Measurements from ENCODE around the gene MMP20.

Gene MMP20

DNA sequence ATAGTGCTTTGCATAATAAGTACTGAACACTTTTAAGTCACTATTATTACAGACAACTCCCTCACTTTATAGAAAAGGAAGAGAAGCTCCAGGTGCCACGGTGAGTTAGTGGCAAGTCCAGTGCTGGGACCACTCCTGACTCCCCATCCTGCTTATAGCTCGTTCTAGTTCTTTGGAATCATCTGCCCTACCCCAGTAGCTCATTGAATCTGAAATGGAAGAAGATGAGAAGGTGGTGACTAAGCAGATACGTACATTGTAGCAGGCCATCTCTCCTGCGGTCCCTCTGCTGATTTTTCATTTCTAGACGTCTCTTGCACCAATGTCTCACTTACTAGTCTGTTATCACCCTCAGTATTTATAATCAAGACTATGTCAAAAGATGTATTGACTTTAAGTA lies 21.6 kb downstream of the MMP20 start (continued):
- TF ChIP-seq, protein P1, sequence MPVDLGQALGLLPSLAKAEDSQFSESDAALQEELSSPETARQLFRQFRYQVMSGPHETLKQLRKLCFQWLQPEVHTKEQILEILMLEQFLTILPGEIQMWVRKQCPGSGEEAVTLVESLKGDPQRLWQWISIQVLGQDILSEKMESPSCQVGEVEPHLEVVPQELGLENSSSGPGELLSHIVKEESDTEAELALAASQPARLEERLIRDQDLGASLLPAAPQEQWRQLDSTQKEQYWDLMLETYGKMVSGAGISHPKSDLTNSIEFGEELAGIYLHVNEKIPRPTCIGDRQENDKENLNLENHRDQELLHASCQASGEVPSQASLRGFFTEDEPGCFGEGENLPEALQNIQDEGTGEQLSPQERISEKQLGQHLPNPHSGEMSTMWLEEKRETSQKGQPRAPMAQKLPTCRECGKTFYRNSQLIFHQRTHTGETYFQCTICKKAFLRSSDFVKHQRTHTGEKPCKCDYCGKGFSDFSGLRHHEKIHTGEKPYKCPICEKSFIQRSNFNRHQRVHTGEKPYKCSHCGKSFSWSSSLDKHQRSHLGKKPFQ (tag by site-specific recombination; IDR thresholded peaks at IDR 0.05), result no peak
- TF ChIP-seq ZBTB48 (tag by site-specific recombination; IDR thresholded peaks at IDR 0.05) (no peak), ZNF670 (tag by site-specific recombination; IDR thresholded peaks at IDR 0.05; ENCODE audit: low read depth) (no peak), ZNF433 (tag by site-specific recombination; IDR thresholded peaks at IDR 0.05; ENCODE audit: low read depth) (no peak), ZNF214 (tag by site-specific recombination; IDR thresholded peaks at IDR 0.05; ENCODE audit: borderline replicate concordance) (no peak), ZBTB21 (tag by site-specific recombination; IDR thresholded peaks at IDR 0.05) (no peak), ZNF146 (tag by site-specific recombination; IDR thresholded peaks at IDR 0.05) (no peak), ZNF184 (tag by site-specific recombination; IDR thresholded peaks at IDR 0.05) (no peak), MZF1 (tag by site-specific recombination; IDR thresholded peaks at IDR 0.05; ENCODE audit: borderline replicate concordance) (no peak)

DNA sequence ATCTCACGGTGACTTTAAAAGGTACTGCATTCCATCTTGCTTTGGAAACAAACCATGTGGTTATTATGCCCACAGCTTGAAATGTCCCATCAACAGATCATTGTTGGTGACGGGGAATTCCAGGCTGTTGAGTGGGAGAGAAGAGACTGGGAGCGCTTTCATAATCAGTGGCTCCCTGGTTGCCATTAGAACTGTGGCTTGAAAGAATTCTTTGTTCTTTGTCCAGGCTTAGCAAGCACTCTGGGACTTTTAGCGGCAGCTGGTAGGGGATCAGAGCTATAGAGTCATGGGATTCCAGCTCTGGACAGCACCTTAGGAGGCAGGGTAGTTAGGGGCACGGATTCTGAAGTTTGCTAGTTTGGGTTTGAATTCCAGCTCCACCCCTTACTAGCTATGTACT lies 22.0 kb downstream of the MMP20 start:
- no peak for TF ChIP-seq KLF10 (tag by site-specific recombination; IDR thresholded peaks at IDR 0.05)
- TF ChIP-seq ZNF341 (tag by site-specific recombination; IDR thresholded peaks at IDR 0.05; ENCODE audit: low read depth), result no peak
- no peak for TF ChIP-seq ZNF248 (tag by site-specific recombination; IDR thresholded peaks at IDR 0.05)
- no peak for TF ChIP-seq ZNF521 (tag by site-specific recombination; IDR thresholded peaks at IDR 0.05)
- TF ChIP-seq BCL11B (tag by site-specific recombination; IDR thresholded peaks at IDR 0.05; ENCODE audit: low read depth), result no peak
- no peak for TF ChIP-seq ZNF585B (tag by site-specific recombination; IDR thresholded peaks at IDR 0.05)
- no peak for TF ChIP-seq ZNF416 (tag by site-specific recombination; IDR thresholded peaks at IDR 0.05)
- TF ChIP-seq, protein P2, sequence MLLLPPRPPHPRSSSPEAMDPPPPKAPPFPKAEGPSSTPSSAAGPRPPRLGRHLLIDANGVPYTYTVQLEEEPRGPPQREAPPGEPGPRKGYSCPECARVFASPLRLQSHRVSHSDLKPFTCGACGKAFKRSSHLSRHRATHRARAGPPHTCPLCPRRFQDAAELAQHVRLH (tag by site-specific recombination; IDR thresholded peaks at IDR 0.05), result no peak
- no peak for TF ChIP-seq YY1 (tag by site-specific recombination; IDR thresholded peaks at IDR 0.05)
- no peak for TF ChIP-seq ZNF214 (tag by site-specific recombination; IDR thresholded peaks at IDR 0.05; ENCODE audit: borderline replicate concordance)
- no peak for TF ChIP-seq ZFP37 (tag by site-specific recombination; IDR thresholded peaks at IDR 0.05)
- no peak for TF ChIP-seq GLIS1 (tag by site-specific recombination; IDR thresholded peaks at IDR 0.05)
- TF ChIP-seq ZNF211 (tag by site-specific recombination; IDR thresholded peaks at IDR 0.05; ENCODE audit: low read depth), result no peak
- TF ChIP-seq SP3 (tag by site-specific recombination; IDR thresholded peaks at IDR 0.05), result no peak
- TF ChIP-seq KLF9 (tag by site-specific recombination; IDR thresholded peaks at IDR 0.05; ENCODE audit: low read depth), result no peak
- TF ChIP-seq ZNF354C (tag by site-specific recombination; IDR thresholded peaks at IDR 0.05; ENCODE audit: borderline replicate concordance, low read depth), result no peak
- no peak for TF ChIP-seq ZNF777 (tag by site-specific recombination; IDR thresholded peaks at IDR 0.05; ENCODE audit: borderline replicate concordance)
- TF ChIP-seq, protein P3, sequence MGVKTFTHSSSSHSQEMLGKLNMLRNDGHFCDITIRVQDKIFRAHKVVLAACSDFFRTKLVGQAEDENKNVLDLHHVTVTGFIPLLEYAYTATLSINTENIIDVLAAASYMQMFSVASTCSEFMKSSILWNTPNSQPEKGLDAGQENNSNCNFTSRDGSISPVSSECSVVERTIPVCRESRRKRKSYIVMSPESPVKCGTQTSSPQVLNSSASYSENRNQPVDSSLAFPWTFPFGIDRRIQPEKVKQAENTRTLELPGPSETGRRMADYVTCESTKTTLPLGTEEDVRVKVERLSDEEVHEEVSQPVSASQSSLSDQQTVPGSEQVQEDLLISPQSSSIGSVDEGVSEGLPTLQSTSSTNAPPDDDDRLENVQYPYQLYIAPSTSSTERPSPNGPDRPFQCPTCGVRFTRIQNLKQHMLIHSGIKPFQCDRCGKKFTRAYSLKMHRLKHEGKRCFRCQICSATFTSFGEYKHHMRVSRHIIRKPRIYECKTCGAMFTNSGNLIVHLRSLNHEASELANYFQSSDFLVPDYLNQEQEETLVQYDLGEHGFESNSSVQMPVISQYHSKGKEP (tag by site-specific recombination; IDR thresholded peaks at IDR 0.05), result no peak
- CTCF ChIA-PET, result interaction anchor here (0.7 to 2.4 kb wide), 3 partner anchors 10 to 149 kb away, joined by 3 to 15 read pairs (median 4); no protein-coding TSS in a partner anchor
- H3K27ac ChIP-seq (ENCODE audit: extremely low read depth, low read depth, low read length), result no peak overlapping the region

More for the DNA sequence above, 22.0 kb downstream of the MMP20 start:
- no peaks in the 10 kb centered on the region for H3K36me3 ChIP-seq (ENCODE audit: control insufficient read depth in 2 of 2, insufficient read depth in 1 of 2, low read length in 2 of 2)
- H3K9me3 ChIP-seq (ENCODE audit: control insufficient read depth, insufficient read depth, low read depth, low read length), result no peaks in the 10 kb centered on the region
- H3K4me3 ChIP-seq (ENCODE audit: low read depth, low read length), result no peak overlapping the region
- no peaks in the 10 kb centered on the region for H3K4me1 ChIP-seq (ENCODE audit: control insufficient read depth, insufficient read depth, low read length)
- POLR2A ChIA-PET, result no interaction called here

All from HEK293 (cell line).